HG03571 (cell line): Measurements from ENCODE around the gene LRRC18.

ENCODE experiments used
- ATAC-seq: cut with Tn5 transposase; IDR thresholded peaks from one replicate; pipeline ENCODE4 v1.9.1; 2021; ENCODE audit not compliant: unreplicated experiment

Gene LRRC18

GRCh38 chr10:48939790-48940325 is at the start of gene LRRC18:
LRRC18 (minus strand) TSS chr10:48939840; CDS start chr10:48914155, 25,685 bp downstream.
- ATAC-seq: no peak

- no peak for ATAC-seq
Measured at GRCh38 chr10:48985621-48986158, 46.0 kb upstream of the LRRC18 start.

GRCh38 chr10:48983648-48984351 is 44.2 kb upstream of the LRRC18 start:
- no peak for ATAC-seq

GRCh38 chr10:48982584-48982983 is 42.9 kb upstream of the LRRC18 start:
- no peak for ATAC-seq

- no peak for ATAC-seq
Measured at GRCh38 chr10:48981310-48981907, 41.8 kb upstream of the LRRC18 start.

- no peak for ATAC-seq
Measured at GRCh38 chr10:48978318-48978717, 38.7 kb upstream of the LRRC18 start.

GRCh38 chr10:48976196-48976595 is 36.6 kb upstream of the LRRC18 start:
- ATAC-seq: no peak

- ATAC-seq: no peak
Measured at GRCh38 chr10:48974510-48975156, 35.0 kb upstream of the LRRC18 start.

- ATAC-seq: no peak
Measured at GRCh38 chr10:48973065-48973464, 33.4 kb upstream of the LRRC18 start.

- no peak for ATAC-seq
Measured at GRCh38 chr10:48970654-48971053, 31.0 kb upstream of the LRRC18 start.

- ATAC-seq: no peak
Measured at GRCh38 chr10:48970046-48970445, 30.4 kb upstream of the LRRC18 start.

- no peak for ATAC-seq
Measured at GRCh38 chr10:48968036-48968435, 28.4 kb upstream of the LRRC18 start.

GRCh38 chr10:48965460-48965859 is 25.8 kb upstream of the LRRC18 start:
- no peak for ATAC-seq

- ATAC-seq: no peak
Measured at GRCh38 chr10:48964038-48964437, 24.4 kb upstream of the LRRC18 start.

- no peak for ATAC-seq
Measured at GRCh38 chr10:48958598-48959190, 19.1 kb upstream of the LRRC18 start.

- ATAC-seq: no peak
Measured at GRCh38 chr10:48957361-48958151, 17.9 kb upstream of the LRRC18 start.

GRCh38 chr10:48951707-48952106 is 12.1 kb upstream of the LRRC18 start:
- ATAC-seq: no peak

- ATAC-seq: no peak
Measured at GRCh38 chr10:48948470-48949037, 8.9 kb upstream of the LRRC18 start.

GRCh38 chr10:48947690-48948469 is 8.2 kb upstream of the LRRC18 start:
- ATAC-seq: no peak
